Gastrocnemius medialis (tissue), 4 donors: ENCODE data around the gene MTURN. TPM values are rescaled to one million over a fixed set of nuclear protein-coding genes. Genes with fewer than 3 reads are reported as not detected.

Experiments used
- ATAC-seq, 2 donors: fragments of 150-250 bp; one replicate each; pipeline ENCODE4 v1.9.1; 2016
- DNase-seq, 2 donors: peaks; one replicate each; pipeline ENCODE4 v3.0.0-alpha.2; 2019
- H3K27ac ChIP-seq, 4 donors: fragments of 200-600 bp; sonication (generic); 1 replicate in 1 of 4; 2 replicates in 3 of 4; pipeline ENCODE4 v1.5.1; 2016 to 2018; ENCODE audit warnings: mild to moderate bottlenecking in 2 of 4, moderate library complexity in 1 of 4
- H3K27me3 ChIP-seq, 3 donors: fragments of 200-600 bp; sonication (generic) in 2 of 3; 1 replicate in 1 of 3; 2 replicates in 2 of 3; pipeline versions ENCODE4 v1.5.1 to v1.6.0; 2016 to 2019; ENCODE audit warnings: mild to moderate bottlenecking in 1 of 3, moderate library complexity in 1 of 3
- H3K36me3 ChIP-seq, 2 donors: fragments of 200-600 bp; sonication (generic) in 1 of 2; one replicate each; pipeline ENCODE4 v1.5.1; 2017 to 2018
- H3K4me1 ChIP-seq, 2 donors: fragments of 200-600 bp; sonication (generic) in 1 of 2; one replicate each; pipeline ENCODE4 v1.5.1; 2016 to 2017; ENCODE audit warnings: mild to moderate bottlenecking in 2 of 2
- H3K4me3 ChIP-seq, 4 donors: fragments of 200-600 bp; sonication (generic) in 3 of 4; 1 replicate in 1 of 4; 2 replicates in 3 of 4; pipeline ENCODE4 v1.5.1; 2016 to 2019; ENCODE audit warnings: mild to moderate bottlenecking in 2 of 4
- H3K9me3 ChIP-seq, 3 donors: fragments of 200-600 bp; sonication (generic) in 2 of 3; 1 replicate in 1 of 3; 2 replicates in 2 of 3; pipeline ENCODE4 v1.5.1; 2016 to 2019
- POLR2A ChIP-seq, 2 donors: fragments of 450-650 bp; IDR thresholded peaks; one replicate each; pipeline ENCODE4 v1.6.1; 2017; ENCODE audit warnings: antibody characterized with exemption in 2 of 2, mild to moderate bottlenecking in 2 of 2, moderate library complexity in 2 of 2
- in situ Hi-C, 4 donors: fragments of 200-750 bp; cut with MboI; loops; one replicate each; pipeline versions ENCODE4 v1.15.0 to v1.8.0; 2017; ENCODE audit warnings: low sequenced_read_pairs in 4 of 4
- intact Hi-C: fragments of 100-400 bp; cut with DNase I; formaldehyde crosslinking; loops from one replicate; pipeline ENCODE4 v1.15.1; 2023; ENCODE audit warnings: low total_unique reads
- total RNA-seq, 4 donors: library from RNA; depleted of rRNA; stranded (reverse); fragments of >200 nt; gene quantifications; one replicate each; pipeline versions ENCODE4 v1.1.0 to v1.2.3, GENCODE V29; 2016
- TF ChIP-seq, protein P1 (sequence below), 5 experiments: fragments of 450-650 bp in 3 of 5; fragments of 200-600 bp in 2 of 5; sonication (generic) in 2 of 5; IDR thresholded peaks in 4 of 5; conservative IDR thresholded peaks in 1 of 5; 1 replicate in 4 of 5; 2 replicates in 1 of 5; pipeline ENCODE4 v1.5.1; 2016 to 2019; ENCODE audit warnings: antibody characterized with exemption in 5 of 5, mild to moderate bottlenecking in 3 of 5, moderate library complexity in 3 of 5

The MTURN gene
- total RNA-seq, 4 donors from 2014 or later: 32.9 to 81.9 (median 44.7) TPM

DNA sequence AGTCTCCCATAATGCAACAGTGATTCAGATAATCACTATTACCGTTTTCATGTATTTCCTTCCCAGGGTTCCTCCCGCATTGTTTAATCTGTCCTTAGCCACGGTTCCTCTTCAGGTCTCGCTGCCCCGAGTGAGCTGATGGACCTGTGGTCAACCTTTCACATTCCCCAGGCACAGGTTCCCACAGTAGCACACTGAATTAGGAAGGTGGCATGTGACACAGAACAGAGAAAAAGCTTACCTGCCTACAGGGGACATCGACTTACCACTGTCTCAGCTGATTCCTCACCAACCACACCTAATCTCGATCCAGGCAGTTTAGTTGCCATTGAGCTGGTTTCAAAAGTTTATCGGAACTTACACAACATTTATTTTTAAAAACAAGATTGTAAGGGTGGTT, 72.2 kb downstream of the MTURN start:
- Histone ChIP-seq H3K4me3 (no peak overlapping the region), H3K36me3 (no peaks in the 10 kb centered on the region), H3K9me3 (no peaks in the 10 kb centered on the region), H3K27ac (no peak overlapping the region), H3K4me1 (no peaks in the 10 kb centered on the region), H3K27me3 (no peaks in the 10 kb centered on the region)
- ATAC-seq (no peak), DNase-seq (no peak)
- no peak for TF ChIP-seq POLR2A (IDR thresholded peaks at IDR 0.05)
- TF ChIP-seq, protein P1, sequence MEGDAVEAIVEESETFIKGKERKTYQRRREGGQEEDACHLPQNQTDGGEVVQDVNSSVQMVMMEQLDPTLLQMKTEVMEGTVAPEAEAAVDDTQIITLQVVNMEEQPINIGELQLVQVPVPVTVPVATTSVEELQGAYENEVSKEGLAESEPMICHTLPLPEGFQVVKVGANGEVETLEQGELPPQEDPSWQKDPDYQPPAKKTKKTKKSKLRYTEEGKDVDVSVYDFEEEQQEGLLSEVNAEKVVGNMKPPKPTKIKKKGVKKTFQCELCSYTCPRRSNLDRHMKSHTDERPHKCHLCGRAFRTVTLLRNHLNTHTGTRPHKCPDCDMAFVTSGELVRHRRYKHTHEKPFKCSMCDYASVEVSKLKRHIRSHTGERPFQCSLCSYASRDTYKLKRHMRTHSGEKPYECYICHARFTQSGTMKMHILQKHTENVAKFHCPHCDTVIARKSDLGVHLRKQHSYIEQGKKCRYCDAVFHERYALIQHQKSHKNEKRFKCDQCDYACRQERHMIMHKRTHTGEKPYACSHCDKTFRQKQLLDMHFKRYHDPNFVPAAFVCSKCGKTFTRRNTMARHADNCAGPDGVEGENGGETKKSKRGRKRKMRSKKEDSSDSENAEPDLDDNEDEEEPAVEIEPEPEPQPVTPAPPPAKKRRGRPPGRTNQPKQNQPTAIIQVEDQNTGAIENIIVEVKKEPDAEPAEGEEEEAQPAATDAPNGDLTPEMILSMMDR (IDR thresholded peaks at IDR 0.05 in 4 of 5, conservative IDR thresholded peaks at IDR 0.05 in 1 of 5): no peak
- intact Hi-C loops (no loop called here), in situ Hi-C loops (no loop called here)

DNA sequence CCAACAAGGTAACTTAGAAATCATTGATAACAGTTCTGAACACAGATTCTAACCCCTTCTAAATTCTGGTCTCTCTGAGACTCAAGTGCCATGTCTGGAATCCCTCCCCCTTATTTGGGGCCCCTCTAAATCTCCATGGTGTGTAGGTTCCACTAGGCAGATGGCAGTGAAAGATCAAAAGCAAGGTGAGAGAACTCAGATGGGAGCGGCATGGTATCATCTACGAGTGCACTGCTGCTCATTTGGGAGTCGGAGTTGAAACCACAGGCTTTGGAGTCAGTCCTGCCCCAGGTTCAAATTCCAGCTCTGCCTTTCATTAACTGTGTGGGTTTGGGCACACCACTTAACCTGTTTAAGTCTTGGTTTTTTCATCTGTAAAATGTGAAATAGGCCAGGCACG, 72.6 kb downstream of the MTURN start:
- TF ChIP-seq POLR2A (IDR thresholded peaks at IDR 0.05): no peak
- TF ChIP-seq, protein P1 (IDR thresholded peaks at IDR 0.05 in 4 of 5, conservative IDR thresholded peaks at IDR 0.05 in 1 of 5): no peak
- Histone ChIP-seq H3K4me3 (no peak overlapping the region), H3K27me3 (no peaks in the 10 kb centered on the region), H3K9me3 (no peaks in the 10 kb centered on the region), H3K27ac (no peak overlapping the region), H3K4me1 (no peaks in the 10 kb centered on the region), H3K36me3 (no peaks in the 10 kb centered on the region)
- no peak for ATAC-seq
- DNase-seq: no peak
- intact Hi-C loops: no loop called here
- in situ Hi-C loops: no loop called here

DNA sequence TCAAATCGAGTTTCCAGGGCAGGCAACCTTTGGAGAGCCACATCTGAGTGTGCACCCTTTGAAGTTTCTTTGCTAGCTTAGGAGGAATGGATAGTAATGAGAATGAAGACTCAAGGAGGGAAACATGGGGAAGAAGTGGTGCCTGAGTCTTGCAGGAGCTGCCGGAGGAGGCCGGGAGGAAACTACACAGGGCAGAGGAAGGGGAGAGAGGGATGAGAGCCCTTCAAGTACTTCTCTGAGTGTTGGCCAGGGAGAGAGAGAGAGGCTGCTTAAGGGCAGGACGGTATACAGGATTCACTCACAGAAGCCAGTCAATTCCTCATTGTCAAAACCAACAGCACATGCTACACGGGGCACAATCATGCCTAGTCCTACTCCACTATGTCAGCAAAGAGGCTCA, 75.2 kb downstream of the MTURN start:
- no peak for DNase-seq
- Histone ChIP-seq H3K4me1 (peaks cover 0 to 5% of the 10 kb centered on the region in 2 donors), H3K36me3 (no peaks in the 10 kb centered on the region), H3K9me3 (no peaks in the 10 kb centered on the region), H3K27me3 (no peaks in the 10 kb centered on the region), H3K4me3 (no peak overlapping the region), H3K27ac (no peak overlapping the region)
- in situ Hi-C loops (no loop called here), intact Hi-C loops (no loop called here)
- no peak for ATAC-seq
- TF ChIP-seq, protein P1 (IDR thresholded peaks at IDR 0.05 in 4 of 5, conservative IDR thresholded peaks at IDR 0.05 in 1 of 5): no peak
- TF ChIP-seq POLR2A (IDR thresholded peaks at IDR 0.05): no peak

Other genes with a start within 250 kb of the MTURN start
- gene SCRN1, start 145.2 kb upstream of the MTURN start, total RNA-seq: 1 to 10 TPM; 1.8 to 3.8 (median 2.7) TPM
- gene FKBP14, start 108.3 kb upstream of the MTURN start, total RNA-seq: 1 to 10 TPM; 1.4 to 2.4 (median 1.5) TPM
- gene PLEKHA8, start 106.6 kb upstream of the MTURN start, total RNA-seq: 1 to 10 TPM; 2.3 to 3.2 (median 2.6) TPM
- 10 to 100 TPM in 3 of 4 donors, 1 to 10 TPM in 1; 9.6 to 19.3 (median 17.4) TPM for gene ZNRF2, start 149.6 kb downstream of the MTURN start, total RNA-seq